ENCODE measurements around the gene ELOVL3. TPM values are rescaled to one million over a fixed set of nuclear protein-coding genes. Genes with fewer than 3 reads are reported as not detected.
"Not testable (repeated sequence)": the region's sequence is repeated elsewhere in the genome, so short reads cannot be mapped to it uniquely, and the experiment has no call there.

ELOVL3 gene
- total and polyA plus RNA-seq, 2 donors = 0.29 TPM; not detected in 1

DNA sequence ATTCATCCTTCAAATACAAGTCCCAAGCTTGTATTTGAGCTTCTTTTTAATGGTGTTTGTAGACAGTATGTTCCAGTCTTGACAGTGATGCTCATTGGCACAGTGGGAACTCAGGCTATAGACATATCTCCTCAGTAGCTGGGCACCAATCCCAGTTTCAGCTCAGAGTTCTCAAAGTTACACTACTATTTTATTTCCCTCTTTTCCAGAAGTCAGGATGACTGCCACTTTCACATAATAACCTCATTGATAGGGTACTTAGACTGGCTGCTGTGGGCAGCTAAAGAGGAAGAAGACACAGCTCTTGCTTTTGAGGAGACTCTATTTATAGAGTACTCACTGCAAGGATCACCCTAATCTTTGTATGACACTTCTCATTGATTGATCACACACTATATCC lies 21.6 kb downstream of the ELOVL3 start:
- H3K4me1 ChIP-seq (ENCODE audit: insufficient read depth) = peaks cover 1% of the 10 kb centered on the region
- DNase-seq (ENCODE audit: extremely low spot score) = no peak
- H3K27ac ChIP-seq (ENCODE audit: low read depth) = no peak overlapping the region
- no peak overlapping the region for H3K4me3 ChIP-seq (ENCODE audit: low read depth, low read length)
- H3K36me3 ChIP-seq (ENCODE audit: insufficient read depth) = no peaks in the 10 kb centered on the region

DNA sequence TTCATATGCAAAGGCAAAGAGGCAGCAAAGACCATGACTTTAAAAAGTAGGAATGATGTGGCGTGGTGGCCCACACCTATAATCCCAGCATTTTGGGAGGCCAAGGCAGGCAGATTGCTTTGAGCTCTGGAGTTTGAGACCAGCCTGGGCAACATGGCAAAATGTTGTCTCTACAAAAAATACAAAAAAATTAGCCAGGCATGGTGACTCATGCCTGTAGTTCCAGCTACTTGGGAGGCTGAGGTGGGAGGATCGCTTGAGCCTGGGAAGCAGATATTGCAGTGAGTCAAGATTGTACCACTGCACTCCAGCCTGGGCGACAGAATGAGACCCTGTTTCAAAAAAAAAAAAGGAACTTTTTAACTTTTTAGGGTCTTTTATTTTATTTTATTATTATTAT lies 26.4 kb downstream of the ELOVL3 start:
- not testable (repeated sequence) for DNase-seq (ENCODE audit: extremely low spot score); H3K36me3 ChIP-seq (ENCODE audit: insufficient read depth); H3K27ac ChIP-seq (ENCODE audit: low read depth); H3K4me1 ChIP-seq (ENCODE audit: insufficient read depth); H3K4me3 ChIP-seq (ENCODE audit: low read depth, low read length)
- 97% methylated on average over 3 of the region's 3 CpGs for WGBS

DNA sequence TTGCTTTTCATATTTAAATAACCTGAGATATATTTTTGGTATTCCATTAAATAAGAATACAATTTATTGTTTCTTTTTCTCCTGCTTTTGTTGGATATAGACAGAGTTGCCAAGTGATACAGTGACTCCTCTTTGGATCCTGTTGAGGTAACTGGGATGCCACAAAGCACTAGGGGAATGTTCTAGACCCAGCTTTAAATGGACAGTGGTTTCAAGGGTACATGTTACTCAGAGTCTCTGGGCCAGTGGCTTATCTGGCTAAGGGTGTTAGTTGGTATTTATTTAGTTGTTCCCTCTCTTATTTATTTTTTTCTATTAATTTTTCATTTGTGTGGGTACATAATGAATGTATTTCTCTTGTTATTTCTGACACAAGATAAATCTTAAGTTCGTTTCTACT lies 28.3 kb downstream of the ELOVL3 start:
- WGBS = 63% methylated on average over 1 of the region's 1 CpG
- Histone ChIP-seq H3K4me1 (ENCODE audit: insufficient read depth) (no peaks in the 10 kb centered on the region), H3K36me3 (ENCODE audit: insufficient read depth) (no peaks in the 10 kb centered on the region), H3K4me3 (ENCODE audit: low read depth, low read length) (no peak overlapping the region), H3K27ac (ENCODE audit: low read depth) (no peak overlapping the region)
- no peak for DNase-seq (ENCODE audit: extremely low spot score)

DNA sequence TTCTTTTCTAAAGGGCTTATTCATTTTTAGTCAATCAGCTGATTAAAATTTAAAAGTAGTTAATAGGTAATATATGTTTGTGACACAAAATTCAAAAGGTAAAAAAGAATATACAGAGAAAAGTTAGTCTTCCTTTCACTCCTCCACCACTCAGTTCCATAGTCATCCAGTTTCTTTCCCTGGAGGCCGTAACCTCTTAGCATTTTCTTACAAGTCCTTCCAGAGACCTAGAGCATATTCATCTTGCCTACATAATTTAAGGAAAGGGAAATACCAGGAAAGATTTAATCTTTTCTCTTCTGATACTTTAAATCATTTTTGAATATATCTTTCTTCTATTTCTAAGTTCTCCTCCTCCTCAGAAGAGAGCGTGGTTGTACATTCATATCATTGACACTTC lies 29.3 kb downstream of the ELOVL3 start:
- Histone ChIP-seq H3K4me3 (ENCODE audit: low read depth, low read length) (no peak overlapping the region), H3K27ac (ENCODE audit: low read depth) (no peak overlapping the region), H3K36me3 (ENCODE audit: insufficient read depth) (no peaks in the 10 kb centered on the region), H3K4me1 (ENCODE audit: insufficient read depth) (no peaks in the 10 kb centered on the region)
- WGBS = 98% methylated on average over 2 of the region's 2 CpGs
- no peak for DNase-seq (ENCODE audit: extremely low spot score)

DNA sequence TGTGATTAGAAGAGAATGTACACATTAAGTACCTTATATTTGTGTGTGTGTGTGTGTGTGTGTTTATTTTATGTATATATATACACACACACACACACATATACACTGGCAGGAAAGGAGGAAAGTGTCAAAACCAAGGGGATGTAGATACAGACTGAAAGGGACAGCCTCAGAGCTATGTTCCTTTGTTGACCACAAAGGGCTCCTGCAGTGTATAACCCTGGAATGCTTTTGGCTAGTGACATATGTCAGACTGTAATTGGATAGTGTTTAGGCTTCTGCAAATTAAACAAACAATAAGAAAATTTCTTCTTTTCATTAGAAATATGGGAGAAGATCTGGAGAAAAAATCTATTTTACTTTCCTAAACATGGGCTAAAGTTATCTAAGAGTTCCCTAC lies 35.1 kb downstream of the ELOVL3 start:
- peaks cover 2% of the 10 kb centered on the region for H3K36me3 ChIP-seq (ENCODE audit: insufficient read depth)
- H3K4me1 ChIP-seq (ENCODE audit: insufficient read depth) = no peaks in the 10 kb centered on the region
- DNase-seq (ENCODE audit: extremely low spot score) = no peak
- no peak overlapping the region for H3K27ac ChIP-seq (ENCODE audit: low read depth)
- no peak overlapping the region for H3K4me3 ChIP-seq (ENCODE audit: low read depth, low read length)

DNA sequence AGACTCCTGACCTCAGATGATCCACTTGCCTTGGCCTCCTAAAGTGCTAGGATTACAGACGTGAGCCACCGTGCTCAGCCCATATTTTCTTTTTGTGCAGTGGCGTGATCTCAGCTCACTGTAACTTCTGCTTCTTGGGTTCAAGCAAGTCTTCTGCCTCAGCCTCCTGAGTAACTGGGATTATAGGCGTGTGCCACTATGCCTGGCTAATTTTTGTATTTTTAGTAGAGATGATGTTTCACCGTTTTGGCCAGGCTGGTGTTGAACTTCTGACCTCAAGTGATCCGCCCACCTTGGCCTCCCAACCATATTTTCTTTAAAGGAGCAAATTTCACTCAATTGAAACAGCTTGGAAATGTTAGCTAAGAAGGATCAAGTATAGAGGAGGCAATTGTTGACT lies 35.7 kb downstream of the ELOVL3 start:
- Histone ChIP-seq H3K27ac (ENCODE audit: low read depth) (no peak overlapping the region), H3K36me3 (ENCODE audit: insufficient read depth) (peaks cover 2% of the 10 kb centered on the region), H3K4me3 (ENCODE audit: low read depth, low read length) (no peak overlapping the region), H3K4me1 (ENCODE audit: insufficient read depth) (no peaks in the 10 kb centered on the region)
- WGBS = 66% methylated on average over 6 of the region's 6 CpGs
- DNase-seq (ENCODE audit: extremely low spot score) = no peak

DNA sequence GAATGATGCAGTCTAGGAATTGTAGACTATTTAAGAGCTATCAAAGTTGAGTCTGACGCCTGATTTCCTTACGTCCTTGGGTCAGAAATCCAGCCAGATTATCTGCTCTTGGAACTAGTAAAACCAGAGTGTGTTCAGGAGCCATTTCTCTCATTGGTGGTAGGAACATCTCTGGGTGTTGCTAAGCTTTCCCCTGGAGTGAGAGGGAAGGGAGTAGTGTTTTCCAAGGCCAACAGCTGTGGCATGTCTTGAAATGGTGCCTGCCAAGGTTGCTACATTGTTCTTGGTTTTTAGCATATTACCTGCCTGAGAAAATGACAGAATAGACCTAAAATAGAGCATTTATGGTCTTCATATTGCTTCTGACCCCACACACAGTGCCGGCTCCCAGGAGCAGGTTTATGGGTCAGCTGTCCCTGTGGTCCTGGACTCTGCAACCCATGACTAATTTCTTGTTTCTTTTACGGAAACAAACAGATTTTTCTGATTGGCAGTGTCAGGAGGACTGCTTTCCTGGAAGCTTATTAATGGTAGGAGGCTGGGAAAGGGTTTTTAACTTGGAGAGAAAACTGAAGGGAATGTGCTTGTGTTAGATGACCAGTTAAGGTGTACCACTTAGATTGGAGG lies 36.8 kb downstream of the ELOVL3 start:
- no peak overlapping the region for H3K4me3 ChIP-seq (ENCODE audit: low read depth, low read length)
- 65% methylated on average over 4 of the region's 4 CpGs for WGBS
- DNase-seq (ENCODE audit: extremely low spot score) = no peak
- peaks cover 2% of the 10 kb centered on the region for H3K36me3 ChIP-seq (ENCODE audit: insufficient read depth)
- no peaks in the 10 kb centered on the region for H3K4me1 ChIP-seq (ENCODE audit: insufficient read depth)
- H3K27ac ChIP-seq (ENCODE audit: low read depth) = no peak overlapping the region

DNA sequence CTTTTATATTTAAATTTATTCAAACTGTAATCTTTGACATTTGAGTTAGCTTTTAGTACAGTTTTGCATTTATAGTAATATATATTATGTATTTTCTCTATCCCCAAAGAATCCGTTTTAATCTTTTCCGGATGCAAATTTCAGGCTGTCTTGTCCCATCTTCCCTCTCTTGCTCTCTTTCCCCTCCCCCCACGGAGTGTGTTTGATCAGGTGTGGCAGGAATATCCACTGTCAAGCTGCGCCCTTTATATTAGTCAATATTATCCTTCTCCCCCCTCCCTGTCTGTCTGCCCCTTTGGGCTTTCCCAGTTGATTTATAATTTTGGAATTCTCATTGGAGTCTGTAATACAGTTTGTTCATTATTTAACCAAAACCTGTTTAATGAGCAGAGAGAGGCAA lies 38.3 kb downstream of the ELOVL3 start:
- no peak overlapping the region for H3K27ac ChIP-seq (ENCODE audit: low read depth)
- no peak overlapping the region for H3K4me3 ChIP-seq (ENCODE audit: low read depth, low read length)
- WGBS = 90% methylated on average over 4 of the region's 4 CpGs
- H3K36me3 ChIP-seq (ENCODE audit: insufficient read depth) = peaks cover 2% of the 10 kb centered on the region
- DNase-seq (ENCODE audit: extremely low spot score) = no peak
- H3K4me1 ChIP-seq (ENCODE audit: insufficient read depth) = peaks cover 2% of the 10 kb centered on the region

DNA sequence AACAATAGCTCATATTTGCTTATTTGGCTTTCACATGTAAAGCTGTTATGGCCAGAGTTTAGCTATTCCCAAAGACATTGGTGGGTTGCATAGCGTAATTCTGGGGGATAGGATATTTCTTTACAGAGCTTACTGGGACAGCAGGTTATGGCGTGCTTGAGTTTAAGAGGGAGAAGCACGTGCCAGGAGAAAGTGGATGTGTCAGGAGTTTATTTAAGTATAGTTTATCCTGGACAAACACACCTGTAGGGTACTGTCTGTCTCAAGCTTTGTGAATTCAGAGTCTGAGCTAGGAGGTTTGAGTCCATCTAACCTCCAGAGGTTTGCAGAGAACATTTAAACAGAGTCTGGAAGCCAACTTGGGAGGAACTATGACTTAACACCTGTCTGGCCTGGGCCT lies 40.6 kb downstream of the ELOVL3 start:
- Histone ChIP-seq H3K27ac (ENCODE audit: low read depth) (no peak overlapping the region), H3K36me3 (ENCODE audit: insufficient read depth) (peaks cover 2% of the 10 kb centered on the region), H3K4me1 (ENCODE audit: insufficient read depth) (peaks cover 2% of the 10 kb centered on the region), H3K4me3 (ENCODE audit: low read depth, low read length) (no peak overlapping the region)
- 95% methylated on average over 3 of the region's 3 CpGs for WGBS
- no peak for DNase-seq (ENCODE audit: extremely low spot score)

DNA sequence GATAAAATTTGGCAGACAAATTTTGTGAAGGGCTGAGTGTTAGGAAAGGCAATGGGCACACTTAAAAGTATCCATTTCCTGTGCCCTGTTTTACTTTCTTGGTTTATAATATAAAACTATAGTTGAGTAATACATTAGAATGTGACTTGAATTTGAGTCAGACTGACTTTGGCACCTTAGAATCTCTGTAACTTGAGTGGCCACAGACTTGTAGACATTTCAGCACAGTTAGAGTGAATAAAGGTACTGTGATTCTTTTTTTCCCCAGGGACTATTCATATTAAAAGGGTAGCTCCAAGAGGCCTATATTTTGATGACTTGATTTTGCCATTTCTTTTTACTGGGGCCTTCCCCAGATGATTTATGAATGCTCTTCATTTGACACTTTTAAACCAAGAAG lies 41.6 kb downstream of the ELOVL3 start:
- Histone ChIP-seq H3K27ac (ENCODE audit: low read depth) (no peak overlapping the region), H3K36me3 (ENCODE audit: insufficient read depth) (peaks cover 2% of the 10 kb centered on the region), H3K4me3 (ENCODE audit: low read depth, low read length) (no peak overlapping the region), H3K4me1 (ENCODE audit: insufficient read depth) (peaks cover 2% of the 10 kb centered on the region)
- DNase-seq (ENCODE audit: extremely low spot score) = no peak

DNA sequence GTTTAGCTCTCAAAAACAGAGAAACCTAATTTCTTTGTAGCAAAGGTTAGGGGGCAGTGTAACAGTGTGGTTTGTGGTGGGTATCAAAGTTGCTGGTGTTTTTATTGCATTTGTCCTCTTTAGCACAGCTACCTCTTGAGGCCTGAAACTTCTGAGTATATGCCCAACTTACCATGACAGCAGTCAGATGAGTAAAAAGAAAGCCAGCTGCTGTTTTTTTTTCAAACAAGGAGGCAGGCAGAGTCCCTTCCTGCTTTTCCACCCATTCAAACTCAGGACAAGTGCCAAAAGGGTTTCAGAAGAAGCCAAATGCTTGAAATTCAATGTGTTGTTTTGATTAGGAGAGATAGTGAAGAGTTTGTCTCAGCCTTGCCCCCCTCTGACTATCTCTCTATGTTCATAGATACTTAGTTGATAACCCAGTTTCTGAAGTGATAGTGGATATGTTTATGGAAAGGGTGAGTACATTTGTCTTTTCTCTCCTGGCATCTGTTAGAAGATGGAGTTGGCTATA lies 42.3 kb downstream of the ELOVL3 start:
- no peak for DNase-seq (ENCODE audit: extremely low spot score)
- no peak overlapping the region for H3K27ac ChIP-seq (ENCODE audit: low read depth)

DNA sequence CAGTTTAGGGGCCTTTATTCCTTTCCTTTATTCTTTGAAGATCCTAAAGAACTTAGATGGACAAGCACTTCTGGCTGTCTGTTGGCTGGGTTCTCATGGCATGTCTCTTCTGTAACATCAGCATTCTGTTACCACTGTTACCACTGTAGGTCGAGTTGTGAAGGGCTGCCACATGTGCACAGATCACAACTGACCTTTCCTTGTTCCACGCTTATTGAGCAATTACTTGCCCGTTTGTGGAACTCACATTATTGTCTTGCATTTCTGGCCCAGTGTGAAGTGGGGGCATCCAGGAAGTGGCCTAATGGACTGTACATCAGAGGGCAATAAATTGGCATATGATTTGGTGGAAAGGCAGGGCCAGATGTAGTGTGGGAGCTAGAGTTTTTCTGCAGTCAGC lies 42.9 kb downstream of the ELOVL3 start:
- whole genome bisulfite sequencing = 41% methylated on average over 3 of the region's 3 CpGs
- no peak overlapping the region for H3K27ac ChIP-seq (ENCODE audit: low read depth)
- no peak for DNase-seq (ENCODE audit: extremely low spot score)
- peaks cover 2% of the 10 kb centered on the region for H3K4me1 ChIP-seq (ENCODE audit: insufficient read depth)
- no peak overlapping the region for H3K4me3 ChIP-seq (ENCODE audit: low read depth, low read length)
- H3K36me3 ChIP-seq (ENCODE audit: insufficient read depth) = peaks cover 2% of the 10 kb centered on the region

More for the DNA sequence above, 42.3 kb downstream of the ELOVL3 start:
- Histone ChIP-seq H3K4me1 (ENCODE audit: insufficient read depth) (peaks cover 2% of the 10 kb centered on the region), H3K36me3 (ENCODE audit: insufficient read depth) (peaks cover 2% of the 10 kb centered on the region), H3K4me3 (ENCODE audit: low read depth, low read length) (no peak overlapping the region)

DNA sequence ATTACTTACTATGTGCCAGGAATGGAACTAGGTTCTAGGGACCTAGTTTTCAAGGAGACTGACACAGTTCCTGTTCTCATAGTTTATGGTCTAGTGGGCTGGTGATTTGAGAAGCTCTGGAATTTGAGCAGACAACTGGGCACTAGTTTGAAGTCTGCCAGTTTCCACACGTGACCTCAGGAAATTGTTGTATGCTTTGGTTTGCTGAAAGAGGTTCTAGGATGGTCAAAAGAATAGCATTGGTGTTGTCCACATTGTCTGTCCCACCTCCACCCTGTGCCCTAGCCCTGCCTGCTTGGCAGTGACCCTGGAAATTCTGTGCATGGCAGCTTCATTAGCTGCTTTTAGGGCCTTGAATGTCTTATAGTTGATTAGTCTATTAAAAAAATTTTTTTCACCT lies 48.0 kb downstream of the ELOVL3 start:
- no peak for DNase-seq (ENCODE audit: extremely low spot score)
- Histone ChIP-seq H3K36me3 (ENCODE audit: insufficient read depth) (no peaks in the 10 kb centered on the region), H3K4me1 (ENCODE audit: insufficient read depth) (no peaks in the 10 kb centered on the region), H3K4me3 (ENCODE audit: low read depth, low read length) (no peak overlapping the region), H3K27ac (ENCODE audit: low read depth) (no peak overlapping the region)
- WGBS = 82% methylated on average over 1 of the region's 1 CpG

DNA sequence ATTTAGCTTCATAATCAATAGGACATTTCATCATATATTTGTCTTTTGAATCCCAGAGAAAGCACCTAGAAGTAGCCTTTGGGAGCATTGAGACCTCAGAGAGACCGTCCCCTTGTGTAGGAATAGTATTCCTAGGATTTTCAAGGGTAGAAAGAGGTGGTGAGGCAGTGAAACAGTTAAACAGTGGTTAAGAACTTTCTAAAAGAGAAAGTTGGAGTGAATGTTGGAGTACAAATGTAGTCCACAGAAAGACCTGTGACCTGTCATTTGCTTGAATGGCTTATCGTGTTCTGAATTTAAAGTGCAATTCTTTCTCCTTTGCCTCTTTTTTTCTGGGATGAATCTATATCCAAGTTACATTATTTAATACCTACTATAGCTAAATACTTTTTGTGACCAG lies 49.2 kb downstream of the ELOVL3 start:
- WGBS = 78% methylated on average over 2 of the region's 2 CpGs
- Histone ChIP-seq H3K4me3 (ENCODE audit: low read depth, low read length) (no peak overlapping the region), H3K36me3 (ENCODE audit: insufficient read depth) (no peaks in the 10 kb centered on the region), H3K4me1 (ENCODE audit: insufficient read depth) (no peaks in the 10 kb centered on the region), H3K27ac (ENCODE audit: low read depth) (no peak overlapping the region)
- no peak for DNase-seq (ENCODE audit: extremely low spot score)

DNA sequence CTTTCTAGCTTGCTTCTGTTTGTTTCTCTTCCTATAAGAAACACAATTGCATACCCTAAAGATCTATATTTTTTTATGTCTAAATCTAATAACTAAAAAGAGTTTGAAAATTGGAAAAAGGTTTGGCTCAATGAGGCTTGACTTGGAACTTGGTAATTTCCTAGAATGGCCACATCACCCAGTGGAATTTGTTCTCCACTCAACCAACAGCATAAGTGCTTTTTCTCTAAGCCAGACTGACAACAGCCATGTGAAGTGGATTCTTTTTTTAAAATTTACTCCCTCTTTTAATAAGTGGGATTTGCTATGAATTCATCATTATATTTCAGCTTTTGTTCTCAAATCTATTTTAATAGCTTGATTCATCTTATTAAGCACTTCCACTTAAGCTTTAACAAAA lies 53.0 kb downstream of the ELOVL3 start:
- no peaks in the 10 kb centered on the region for H3K36me3 ChIP-seq (ENCODE audit: insufficient read depth)
- no peaks in the 10 kb centered on the region for H3K4me1 ChIP-seq (ENCODE audit: insufficient read depth)
- no peak overlapping the region for H3K27ac ChIP-seq (ENCODE audit: low read depth)
- no peak overlapping the region for H3K4me3 ChIP-seq (ENCODE audit: low read depth, low read length)
- DNase-seq (ENCODE audit: extremely low spot score) = no peak

Data from urinary bladder (tissue), 4 donors.